ENCODE data around the gene NR1D2. TPM values are rescaled to one million over a fixed set of nuclear protein-coding genes. Genes with fewer than 3 reads are reported as not detected.
"Not testable (repeated sequence)": the region's sequence is repeated elsewhere in the genome, so short reads cannot be mapped to it uniquely, and the experiment has no call there.

NR1D2 gene
- total RNA-seq, 2 donors from 2014 or later: 13.0 to 14.5 TPM

DNA sequence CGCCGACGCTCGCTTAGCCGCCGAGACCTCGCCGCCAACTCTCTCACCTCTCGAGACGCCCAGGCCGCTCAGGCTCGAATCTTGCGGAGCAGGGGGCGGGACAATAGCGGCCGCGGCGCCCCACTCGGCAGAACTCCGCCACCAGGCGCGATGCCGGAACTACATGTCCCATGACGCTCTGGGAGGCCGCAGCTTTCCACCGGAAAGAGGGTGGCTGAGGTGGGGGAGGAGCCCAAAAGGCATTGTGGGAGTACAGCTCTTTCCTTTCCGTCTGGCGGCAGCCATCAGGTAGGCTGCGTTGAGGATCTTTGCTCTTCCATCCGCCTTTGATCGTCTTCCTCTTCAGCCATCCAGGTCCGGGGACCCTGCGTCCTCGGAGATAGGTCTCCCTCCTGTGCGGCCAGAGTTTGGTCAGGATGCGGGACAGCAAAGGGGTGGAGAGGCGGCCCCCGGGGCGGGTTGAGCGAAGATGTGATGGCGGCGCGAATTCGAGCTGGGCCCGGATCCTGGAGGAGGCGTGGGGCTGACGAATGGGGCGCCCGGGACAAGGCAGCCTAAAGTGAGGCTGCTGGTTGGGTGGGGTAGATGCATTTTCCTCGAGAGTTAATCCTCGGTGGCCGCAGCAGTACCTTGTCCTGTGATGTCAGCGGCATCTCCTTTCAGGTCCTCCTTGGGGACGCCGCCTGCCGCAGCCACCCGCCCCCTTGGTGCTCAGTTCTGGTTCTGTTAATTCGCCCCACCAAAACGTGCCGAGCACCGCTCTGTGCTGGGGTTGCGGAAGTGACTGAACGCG lies 28.0 kb upstream of the NR1D2 start, which contains the start of the genes NKIRAS1 and RPL15:
TSS of gene NKIRAS1 (minus strand) at position 105 of the 793 bp plus-strand sequence. CDS start 6,086 bp downstream, outside the sequence.
TSS of gene RPL15 (plus strand) at position 247 of the 793 bp plus-strand sequence. CDS start 728 bp downstream, outside the sequence.
- Histone ChIP-seq H3K4me3 (peak within 1 kb of the TSS; percentile 75 to 90), H3K4me1 (peaks cover 39% of the 10 kb centered on the region), H3K27me3 (no peaks in the 10 kb centered on the region), H3K27ac (peak within 1 kb of the TSS; percentile 89 to 96 (median 94)), H3K9me3 (no peaks in the 10 kb centered on the region), H3K36me3 (replicated peaks in 1 of 2; ENCODE audit: insufficient read depth in 1 of 2, low read depth in 2 of 2) (peaks cover 0 to 11% of the 10 kb centered on the region in 2 donors)
- peak; percentile 95 to 100 (median 99) for TF ChIP-seq POLR2A (IDR thresholded peaks at IDR 0.05)
- TF ChIP-seq, protein P1, sequence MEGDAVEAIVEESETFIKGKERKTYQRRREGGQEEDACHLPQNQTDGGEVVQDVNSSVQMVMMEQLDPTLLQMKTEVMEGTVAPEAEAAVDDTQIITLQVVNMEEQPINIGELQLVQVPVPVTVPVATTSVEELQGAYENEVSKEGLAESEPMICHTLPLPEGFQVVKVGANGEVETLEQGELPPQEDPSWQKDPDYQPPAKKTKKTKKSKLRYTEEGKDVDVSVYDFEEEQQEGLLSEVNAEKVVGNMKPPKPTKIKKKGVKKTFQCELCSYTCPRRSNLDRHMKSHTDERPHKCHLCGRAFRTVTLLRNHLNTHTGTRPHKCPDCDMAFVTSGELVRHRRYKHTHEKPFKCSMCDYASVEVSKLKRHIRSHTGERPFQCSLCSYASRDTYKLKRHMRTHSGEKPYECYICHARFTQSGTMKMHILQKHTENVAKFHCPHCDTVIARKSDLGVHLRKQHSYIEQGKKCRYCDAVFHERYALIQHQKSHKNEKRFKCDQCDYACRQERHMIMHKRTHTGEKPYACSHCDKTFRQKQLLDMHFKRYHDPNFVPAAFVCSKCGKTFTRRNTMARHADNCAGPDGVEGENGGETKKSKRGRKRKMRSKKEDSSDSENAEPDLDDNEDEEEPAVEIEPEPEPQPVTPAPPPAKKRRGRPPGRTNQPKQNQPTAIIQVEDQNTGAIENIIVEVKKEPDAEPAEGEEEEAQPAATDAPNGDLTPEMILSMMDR (IDR thresholded peaks at IDR 0.05): peak; percentile 25 to 84 (median 66)
- ATAC-seq (peak; percentile 99), DNase-seq (peak; percentile 97 to 98 (median 98))
- intact Hi-C loops (cut with DNase I): no loop called here
- 0% methylated on average over 41 to 64 of the region's 64 CpGs for WGBS, 2 donors

GRCh38 chr3:23917679-23918303 lies 27.3 kb upstream of the NR1D2 start:
- H3K27me3 ChIP-seq; intact Hi-C loops (cut with DNase I); H3K9me3 ChIP-seq: not testable (repeated sequence)
- ATAC-seq: peak; percentile 53
- DNase-seq: peak in 3 of 4 donors; percentile 62 to 77 (median 71)
- 0 to 1% methylated on average over 21 of the region's 21 CpGs for WGBS, 2 donors
- Histone ChIP-seq H3K36me3 (replicated peaks in 1 of 2; ENCODE audit: insufficient read depth in 1 of 2, low read depth in 2 of 2) (peaks cover 0 to 11% of the 10 kb centered on the region in 2 donors), H3K27ac (peak overlapping the region; percentile 89 to 96 (median 94)), H3K4me1 (peaks cover 39% of the 10 kb centered on the region), H3K4me3 (peak overlapping the region; percentile 75 to 90)

GRCh38 chr3:23918331-23918730 lies 26.8 kb upstream of the NR1D2 start:
- DNase-seq; H3K9me3 ChIP-seq; ATAC-seq; H3K27me3 ChIP-seq; intact Hi-C loops (cut with DNase I): not testable (repeated sequence)
- Histone ChIP-seq H3K36me3 (replicated peaks in 1 of 2; ENCODE audit: insufficient read depth in 1 of 2, low read depth in 2 of 2) (peaks cover 0 to 11% of the 10 kb centered on the region in 2 donors), H3K4me1 (peaks cover 39% of the 10 kb centered on the region), H3K27ac (peak overlapping the region in 3 of 4 donors; percentile 89 to 95 (median 92)), H3K4me3 (peak overlapping the region in 1 of 2 donors; percentile 90)
- 20 to 29% methylated on average over 12 of the region's 12 CpGs for WGBS, 2 donors

DNA sequence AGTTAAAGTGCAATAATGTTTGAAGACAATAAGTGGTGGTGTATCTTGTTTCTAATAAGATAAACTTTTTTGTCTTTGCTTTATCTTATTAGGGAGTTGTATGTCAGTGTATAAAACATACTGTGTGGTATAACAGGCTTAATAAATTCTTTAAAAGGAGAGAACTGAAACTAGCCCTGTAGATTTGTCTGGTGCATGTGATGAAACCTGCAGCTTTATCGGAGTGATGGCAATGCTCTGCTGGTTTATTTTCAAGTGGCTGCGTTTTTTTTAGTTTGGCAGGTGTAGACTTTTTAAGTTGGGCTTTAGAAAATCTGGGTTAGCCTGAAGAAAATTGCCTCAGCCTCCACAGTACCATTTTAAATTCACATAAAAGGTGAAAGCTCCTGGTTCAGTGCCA lies 25.5 kb upstream of the NR1D2 start:
- Histone ChIP-seq H3K27me3 (no peaks in the 10 kb centered on the region), H3K36me3 (replicated peaks in 1 of 2; ENCODE audit: insufficient read depth in 1 of 2, low read depth in 2 of 2) (peaks cover 0 to 11% of the 10 kb centered on the region in 2 donors), H3K9me3 (no peaks in the 10 kb centered on the region), H3K27ac (no peak overlapping the region), H3K4me1 (peaks cover 33% of the 10 kb centered on the region), H3K4me3 (no peak overlapping the region)
- intact Hi-C loops (cut with DNase I): no loop called here
- DNase-seq (no peak), ATAC-seq (no peak)
- no peak for TF ChIP-seq POLR2A (IDR thresholded peaks at IDR 0.05)
- TF ChIP-seq, protein P1 (IDR thresholded peaks at IDR 0.05): no peak
- WGBS, 2 donors: 62 to 82% methylated on average over 2 of the region's 2 CpGs

- no peaks in the 10 kb centered on the region for H3K9me3 ChIP-seq
- no peak for ATAC-seq
- 82 to 85% methylated on average over 5 of the region's 5 CpGs for WGBS, 2 donors
- DNase-seq: no peak
- no peak overlapping the region for H3K4me3 ChIP-seq
- peaks cover 30% of the 10 kb centered on the region for H3K4me1 ChIP-seq
- intact Hi-C loops (cut with DNase I): no loop called here
- peaks cover 0 to 11% of the 10 kb centered on the region in 2 donors for H3K36me3 ChIP-seq (replicated peaks in 1 of 2; ENCODE audit: insufficient read depth in 1 of 2, low read depth in 2 of 2)
- peak in 1 of 3 donors; percentile 22 for TF ChIP-seq POLR2A (IDR thresholded peaks at IDR 0.05)
- TF ChIP-seq, protein P1 (IDR thresholded peaks at IDR 0.05): no peak
- no peaks in the 10 kb centered on the region for H3K27me3 ChIP-seq
- no peak overlapping the region for H3K27ac ChIP-seq
Measured at GRCh38 chr3:23920151-23920655, 24.9 kb upstream of the NR1D2 start.
